ENCODE results near the gene RPL32. TPM values are rescaled to one million over a fixed set of nuclear protein-coding genes. Genes with fewer than 3 reads are reported as not detected.

RPL32 gene
- total and polyA plus RNA-seq, 2 experiments from 2014 or later = 426 to 947 TPM

DNA sequence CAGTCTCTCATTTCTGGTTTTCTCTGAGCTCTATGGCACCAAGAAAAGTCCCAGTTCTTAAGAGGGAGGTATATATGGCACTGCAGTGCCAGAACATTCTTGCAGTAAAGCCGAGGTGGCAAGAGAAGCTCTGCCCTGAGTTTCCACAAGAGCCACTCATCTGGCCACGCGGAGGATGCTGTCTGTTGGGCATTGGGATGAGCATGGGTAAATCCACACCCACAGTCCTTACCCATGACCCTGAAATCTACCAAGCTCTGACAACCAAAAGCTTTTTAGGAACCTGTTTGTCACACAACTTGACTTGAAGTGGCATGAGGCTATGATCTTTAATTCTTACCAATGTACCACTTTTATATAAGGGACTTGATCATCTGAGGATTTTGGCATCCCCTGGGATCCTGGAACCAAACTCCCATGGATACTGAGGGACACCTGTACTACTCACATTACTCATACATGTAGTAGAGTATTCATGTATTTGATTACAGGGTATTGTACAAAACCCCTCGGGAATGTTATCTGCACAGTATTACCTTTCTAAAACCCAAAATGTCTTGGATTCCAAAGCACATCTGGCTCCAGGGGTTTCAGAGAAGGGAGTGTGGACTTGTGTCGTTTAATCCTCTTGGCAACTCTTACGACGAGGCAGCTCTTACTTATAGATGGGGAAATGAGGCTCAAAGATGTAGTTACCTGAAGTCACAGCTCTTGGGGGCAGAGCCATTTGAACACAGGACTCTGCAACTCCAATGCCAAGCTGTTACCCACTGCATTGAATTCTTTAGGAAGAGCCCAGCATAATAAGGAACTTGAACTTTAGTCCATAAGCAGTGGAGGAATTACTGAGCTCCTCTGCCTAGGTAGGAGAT is 8.8 kb downstream of the RPL32 start:
- Histone ChIP-seq H3K9ac (no peak overlapping the region), H3K4me3 (no peak overlapping the region), H3F3A (ENCODE audit: insufficient read depth) (peaks cover 79% of the 10 kb centered on the region), H3K4me1 (ENCODE audit: insufficient read depth) (peaks cover 5% of the 10 kb centered on the region), H3K79me2 (ENCODE audit: insufficient read depth) (peaks cover 26% of the 10 kb centered on the region), H3K4me2 (ENCODE audit: unreplicated experiment) (no peak overlapping the region), H3K27me3 (replicated peaks; ENCODE audit: insufficient read depth) (no peaks in the 10 kb centered on the region), H3K36me3 (ENCODE audit: low read depth) (peaks cover 59% of the 10 kb centered on the region), H3K9me2 (ENCODE audit: insufficient read depth) (no peaks in the 10 kb centered on the region), H2AFZ (no peak overlapping the region), H3K27ac (no peak overlapping the region), H4K20me1 (ENCODE audit: insufficient read depth) (peaks cover 16% of the 10 kb centered on the region; the same call in 1 of the 2 replicates), H3K9me3 (ENCODE audit: low read depth) (no peaks in the 10 kb centered on the region)
- no peak for DNase-seq
- 76 to 77% methylated on average over 7 of the region's 7 CpGs for WGBS, 2 experiments (ENCODE audit: low coverage in 1 of 2, low lambda C conversion rate in 2 of 2, missing lambda C conversion rate in 2 of 2)
- in situ Hi-C loops (cut with MboI) = no loop called here
- TF ChIP-seq EZH2 (IDR thresholded peaks at IDR 0.05; ENCODE audit: insufficient read depth, poor library complexity, severe bottlenecking) = no peak
- no peak for TF ChIP-seq EZH2phosphoT487 (IDR thresholded peaks at IDR 0.05; ENCODE audit: insufficient read depth, low read depth)

GRCh38 chr3:12831301-12831866 is 10.0 kb downstream of the RPL32 start:
- Histone ChIP-seq H3K9ac (no peak overlapping the region), H3K4me3 (no peak overlapping the region), H3K9me3 (ENCODE audit: low read depth) (no peaks in the 10 kb centered on the region), H3K79me2 (ENCODE audit: insufficient read depth) (peaks cover 14% of the 10 kb centered on the region), H3K9me2 (ENCODE audit: insufficient read depth) (no peaks in the 10 kb centered on the region), H3K4me2 (ENCODE audit: unreplicated experiment) (no peak overlapping the region), H4K20me1 (ENCODE audit: insufficient read depth) (peaks cover 4% of the 10 kb centered on the region; the same call in 1 of the 2 replicates), H3K4me1 (ENCODE audit: insufficient read depth) (no peaks in the 10 kb centered on the region), H3K27me3 (replicated peaks; ENCODE audit: insufficient read depth) (no peaks in the 10 kb centered on the region), H2AFZ (no peak overlapping the region), H3F3A (ENCODE audit: insufficient read depth) (peaks cover 67% of the 10 kb centered on the region), H3K36me3 (ENCODE audit: low read depth) (peaks cover 48% of the 10 kb centered on the region), H3K27ac (no peak overlapping the region)
- WGBS, 2 experiments (ENCODE audit: low coverage in 1 of 2, low lambda C conversion rate in 2 of 2, missing lambda C conversion rate in 2 of 2) = 81 to 87% methylated on average over 5 of the region's 5 CpGs
- TF ChIP-seq EZH2phosphoT487 (IDR thresholded peaks at IDR 0.05; ENCODE audit: insufficient read depth, low read depth) = no peak
- TF ChIP-seq EZH2 (IDR thresholded peaks at IDR 0.05; ENCODE audit: insufficient read depth, poor library complexity, severe bottlenecking) = no peak
- in situ Hi-C loops (cut with MboI) = no loop called here
- DNase-seq = no peak

DNA sequence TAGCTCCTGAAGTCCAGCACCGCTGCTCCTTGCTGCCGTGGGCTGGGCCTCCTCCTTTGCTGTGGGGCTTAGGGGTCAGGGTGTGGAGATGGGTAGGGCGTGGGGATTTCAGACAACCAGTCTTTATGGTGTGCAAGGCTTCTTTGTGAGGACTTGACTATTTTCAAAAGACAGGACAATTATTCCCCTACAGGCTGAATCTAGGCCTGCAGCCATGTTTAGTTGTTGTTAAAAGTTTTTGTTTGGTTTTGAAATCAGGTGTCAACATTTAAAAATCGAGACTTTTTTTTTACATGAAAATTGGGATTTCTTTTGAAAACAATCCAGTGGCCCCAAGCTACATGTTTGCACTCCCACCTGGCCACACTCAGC is 10.6 kb downstream of the RPL32 start:
- TF ChIP-seq EZH2 (IDR thresholded peaks at IDR 0.05; ENCODE audit: insufficient read depth, poor library complexity, severe bottlenecking) = no peak
- TF ChIP-seq EZH2phosphoT487 (IDR thresholded peaks at IDR 0.05; ENCODE audit: insufficient read depth, low read depth) = no peak
- no peak overlapping the region for H3K4me3 ChIP-seq
- in situ Hi-C loops (cut with MboI) = no loop called here
- H3K79me2 ChIP-seq (ENCODE audit: insufficient read depth) = peaks cover 9% of the 10 kb centered on the region
- peaks cover 61% of the 10 kb centered on the region for H3F3A ChIP-seq (ENCODE audit: insufficient read depth)
- no peaks in the 10 kb centered on the region for H3K9me2 ChIP-seq (ENCODE audit: insufficient read depth)
- no peak overlapping the region for H2AFZ ChIP-seq
- H3K27ac ChIP-seq = no peak overlapping the region
- H3K9ac ChIP-seq = no peak overlapping the region
- H4K20me1 ChIP-seq (ENCODE audit: insufficient read depth) = peaks cover 2% of the 10 kb centered on the region; the same call in 1 of the 2 replicates
- H3K4me2 ChIP-seq (ENCODE audit: unreplicated experiment) = no peak overlapping the region
- H3K36me3 ChIP-seq (ENCODE audit: low read depth) = peaks cover 42% of the 10 kb centered on the region
- 88 to 89% methylated on average over 4 of the region's 4 CpGs for WGBS, 2 experiments (ENCODE audit: low coverage in 1 of 2, low lambda C conversion rate in 2 of 2, missing lambda C conversion rate in 2 of 2)
- no peak for DNase-seq
- H3K4me1 ChIP-seq (ENCODE audit: insufficient read depth) = no peaks in the 10 kb centered on the region
- no peaks in the 10 kb centered on the region for H3K9me3 ChIP-seq (ENCODE audit: low read depth)
- H3K27me3 ChIP-seq (replicated peaks; ENCODE audit: insufficient read depth) = no peaks in the 10 kb centered on the region

GRCh38 chr3:12829886-12830784 is 11.2 kb downstream of the RPL32 start:
- H3K27me3 ChIP-seq (replicated peaks; ENCODE audit: insufficient read depth) = no peaks in the 10 kb centered on the region
- H3K4me1 ChIP-seq (ENCODE audit: insufficient read depth) = no peaks in the 10 kb centered on the region
- TF ChIP-seq EZH2 (IDR thresholded peaks at IDR 0.05; ENCODE audit: insufficient read depth, poor library complexity, severe bottlenecking) (no peak), EZH2phosphoT487 (IDR thresholded peaks at IDR 0.05; ENCODE audit: insufficient read depth, low read depth) (no peak)
- in situ Hi-C loops (cut with MboI) = no loop called here
- no peak overlapping the region for H3K4me2 ChIP-seq (ENCODE audit: unreplicated experiment)
- no peak for DNase-seq
- H4K20me1 ChIP-seq (ENCODE audit: insufficient read depth) = no peaks in the 10 kb centered on the region; the same call in 1 of the 2 replicates
- peaks cover 3% of the 10 kb centered on the region; the same call in 1 of the 2 replicates for H3K79me2 ChIP-seq (ENCODE audit: insufficient read depth)
- H3K9ac ChIP-seq = no peak overlapping the region
- H3K9me2 ChIP-seq (ENCODE audit: insufficient read depth) = no peaks in the 10 kb centered on the region
- no peak overlapping the region for H2AFZ ChIP-seq
- no peaks in the 10 kb centered on the region for H3K9me3 ChIP-seq (ENCODE audit: low read depth)
- no peak overlapping the region for H3K4me3 ChIP-seq
- H3F3A ChIP-seq (ENCODE audit: insufficient read depth) = peaks cover 54% of the 10 kb centered on the region
- WGBS, 2 experiments (ENCODE audit: low coverage in 1 of 2, low lambda C conversion rate in 2 of 2, missing lambda C conversion rate in 2 of 2) = 73 to 81% methylated on average over 17 of the region's 17 CpGs
- H3K36me3 ChIP-seq (ENCODE audit: low read depth) = peaks cover 36% of the 10 kb centered on the region
- H3K27ac ChIP-seq = no peak overlapping the region
